Natural killer cell (primary cell): ENCODE results near the gene GCNA. TPM values are rescaled to one million over a fixed set of nuclear protein-coding genes. Genes with fewer than 3 reads are reported as not detected.

Source experiments
- ATAC-seq, 3 donors: fragments of 150-1000 bp in 2 of 3; fragments of 200-7000 bp in 1 of 3; cut with Tn5 transposase; 1 replicate in 1 of 3; 2 replicates in 2 of 3; pipeline ENCODE4 v1.10.0; 2021; ENCODE audit warnings: mild to moderate bottlenecking in 2 of 3, moderate library complexity in 2 of 3
- DNase-seq, 2 donors: peaks; one replicate each; pipeline versions ENCODE4 v3.0.0 to v3.0.0-alpha.2; 2013 to 2021; ENCODE audit warnings: mixed read lengths in 1 of 2
- H3K27ac ChIP-seq: one replicate; pipeline ENCODE4 v1.5.1; 2013; ENCODE audit warnings: mild to moderate bottlenecking, low read length
- H3K27me3 ChIP-seq: one replicate; pipeline ENCODE4 v1.6.1; 2013; ENCODE audit warnings: low read length; ENCODE audit not compliant: control insufficient read depth, insufficient read depth
- H3K36me3 ChIP-seq: one replicate; pipeline ENCODE4 v1.6.1; 2013; ENCODE audit warnings: low read length; ENCODE audit not compliant: control insufficient read depth, insufficient read depth
- H3K4me1 ChIP-seq: one replicate; pipeline ENCODE4 v1.6.1; 2013; ENCODE audit warnings: low read length; ENCODE audit not compliant: control insufficient read depth, insufficient read depth
- H3K4me3 ChIP-seq: one replicate; pipeline ENCODE4 v1.5.1; 2013; ENCODE audit warnings: low read length
- H3K9me3 ChIP-seq: one replicate; pipeline ENCODE4 v1.6.1; 2013; ENCODE audit warnings: low read length; ENCODE audit not compliant: control insufficient read depth, insufficient read depth
- H3K27ac Mint-ChIP-seq, 2 donors: one replicate each; pipeline ENCODE4 v1.8.0; 2022; ENCODE audit warnings: mild to moderate bottlenecking in 2 of 2, mixed read lengths in 2 of 2, moderate library complexity in 1 of 2
- H3K27me3 Mint-ChIP-seq, 2 donors: one replicate each; pipeline ENCODE4 v1.8.0; 2022; ENCODE audit warnings: low read depth in 2 of 2, mixed read lengths in 2 of 2
- H3K36me3 Mint-ChIP-seq: one replicate; pipeline ENCODE4 v1.8.0; 2022; ENCODE audit warnings: mixed read lengths
- H3K4me1 Mint-ChIP-seq, 2 donors: one replicate each; pipeline ENCODE4 v1.8.0; 2022; ENCODE audit warnings: mixed read lengths in 2 of 2
- H3K4me3 Mint-ChIP-seq: one replicate; pipeline ENCODE4 v1.8.0; 2022; ENCODE audit warnings: mild to moderate bottlenecking, moderate library complexity, mixed read lengths
- H3K9me3 Mint-ChIP-seq, 2 donors: one replicate each; pipeline ENCODE4 v1.8.0; 2022; ENCODE audit warnings: mixed read lengths in 2 of 2
- WGBS: methylation state at CpG from one replicate; pipeline ENCODE4 v1.1.7; 2013; ENCODE audit warnings: missing lambda C conversion rate; ENCODE audit not compliant: insufficient coverage; 5-methylcytosine and 5-hydroxymethylcytosine counted together
- intact Hi-C: fragments of 100-400 bp; cut with micrococcal nuclease; formaldehyde crosslinking; loops from one replicate; pipeline ENCODE4 v1.14.2; 2022
- total RNA-seq, 4 donors: library from RNA; stranded (reverse); fragments of 120-200 nt in 1 of 4; gene quantifications; one replicate each; pipeline versions ENCODE4 v1.2.3 to v1.2.4, GENCODE V29; 2013 to 2022
- TF ChIP-seq, protein P1 (sequence below): fragments of 200-600 bp; IDR thresholded peaks from one replicate; pipeline ENCODE4 v1.8.0; 2022; ENCODE audit warnings: antibody characterized with exemption

The GCNA gene
- total RNA-seq, 3 donors from 2014 or later (not counting 1 experiment from before 2014, with no cell fraction given): 3.6 to 4.5 (median 3.7) TPM

DNA sequence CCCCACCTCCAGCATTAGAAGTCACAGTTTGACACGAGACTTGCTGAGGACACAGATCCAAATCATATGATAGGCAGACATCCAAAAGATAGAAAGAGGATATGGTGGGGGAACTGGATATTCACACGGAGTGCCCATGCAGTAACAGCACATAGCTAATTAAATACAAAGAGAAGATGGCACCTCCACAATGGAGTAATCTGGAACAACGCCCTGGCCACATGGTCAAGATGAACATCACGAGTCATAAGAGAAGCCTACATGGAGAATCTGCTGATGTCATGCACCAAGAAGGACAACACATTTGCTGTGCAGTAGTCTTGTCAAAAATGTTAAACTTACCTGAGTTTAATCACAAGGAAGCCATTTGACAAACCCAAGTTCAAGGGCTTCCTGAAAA, 79.0 kb downstream of the GCNA start:
- Mint-ChIP-seq H3K4me1 (peaks cover 10 to 13% of the 10 kb centered on the region in 2 donors), H3K9me3 (no peaks in the 10 kb centered on the region), H3K36me3 (no peaks in the 10 kb centered on the region), H3K27ac (no peak overlapping the region), H3K4me3 (no peak overlapping the region), H3K27me3 (peaks cover 0 to 10% of the 10 kb centered on the region in 2 donors)
- Histone ChIP-seq H3K9me3 (no peaks in the 10 kb centered on the region), H3K27ac (no peak overlapping the region), H3K27me3 (no peaks in the 10 kb centered on the region), H3K4me3 (no peak overlapping the region), H3K4me1 (peaks cover 14% of the 10 kb centered on the region), H3K36me3 (no peaks in the 10 kb centered on the region)
- intact Hi-C loops: no loop called here
- no peak for ATAC-seq
- TF ChIP-seq, protein P1, sequence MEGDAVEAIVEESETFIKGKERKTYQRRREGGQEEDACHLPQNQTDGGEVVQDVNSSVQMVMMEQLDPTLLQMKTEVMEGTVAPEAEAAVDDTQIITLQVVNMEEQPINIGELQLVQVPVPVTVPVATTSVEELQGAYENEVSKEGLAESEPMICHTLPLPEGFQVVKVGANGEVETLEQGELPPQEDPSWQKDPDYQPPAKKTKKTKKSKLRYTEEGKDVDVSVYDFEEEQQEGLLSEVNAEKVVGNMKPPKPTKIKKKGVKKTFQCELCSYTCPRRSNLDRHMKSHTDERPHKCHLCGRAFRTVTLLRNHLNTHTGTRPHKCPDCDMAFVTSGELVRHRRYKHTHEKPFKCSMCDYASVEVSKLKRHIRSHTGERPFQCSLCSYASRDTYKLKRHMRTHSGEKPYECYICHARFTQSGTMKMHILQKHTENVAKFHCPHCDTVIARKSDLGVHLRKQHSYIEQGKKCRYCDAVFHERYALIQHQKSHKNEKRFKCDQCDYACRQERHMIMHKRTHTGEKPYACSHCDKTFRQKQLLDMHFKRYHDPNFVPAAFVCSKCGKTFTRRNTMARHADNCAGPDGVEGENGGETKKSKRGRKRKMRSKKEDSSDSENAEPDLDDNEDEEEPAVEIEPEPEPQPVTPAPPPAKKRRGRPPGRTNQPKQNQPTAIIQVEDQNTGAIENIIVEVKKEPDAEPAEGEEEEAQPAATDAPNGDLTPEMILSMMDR: no peak
- DNase-seq: no peak
- WGBS: 93% methylated on average over 4 of the region's 4 CpGs

DNA sequence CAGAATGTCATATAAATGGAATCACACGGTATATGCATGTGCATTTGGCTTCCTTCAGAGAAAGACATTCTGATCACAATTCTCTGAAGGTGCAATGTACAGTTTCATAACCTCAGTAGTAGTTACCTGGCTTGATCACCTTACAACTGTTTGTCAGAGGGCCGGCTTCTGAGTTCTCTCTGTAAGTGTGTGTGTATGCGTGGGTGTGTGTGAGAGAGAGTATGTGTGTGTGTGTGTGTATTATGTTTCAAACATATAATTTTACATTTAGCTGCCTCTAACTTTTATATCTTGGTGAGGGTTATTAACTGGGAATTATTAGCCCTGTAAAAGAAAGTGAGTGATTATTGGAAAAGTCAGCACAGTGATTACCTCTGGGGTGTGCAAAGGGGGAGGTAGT, 81.1 kb downstream of the GCNA start:
- intact Hi-C loops: no loop called here
- no peaks in the 10 kb centered on the region for H3K36me3 ChIP-seq
- no peaks in the 10 kb centered on the region for H3K9me3 ChIP-seq
- Mint-ChIP-seq H3K4me3 (no peak overlapping the region), H3K4me1 (peaks cover 20 to 24% of the 10 kb centered on the region in 2 donors), H3K36me3 (no peaks in the 10 kb centered on the region), H3K27ac (no peak overlapping the region), H3K9me3 (no peaks in the 10 kb centered on the region), H3K27me3 (peaks cover 0 to 10% of the 10 kb centered on the region in 2 donors)
- 57% methylated on average over 1 of the region's 3 CpGs for WGBS
- DNase-seq (no peak), ATAC-seq (no peak)
- H3K4me1 ChIP-seq: peaks cover 30% of the 10 kb centered on the region
- H3K4me3 ChIP-seq: no peak overlapping the region
- no peaks in the 10 kb centered on the region for H3K27me3 ChIP-seq
- TF ChIP-seq, protein P1: no peak
- no peak overlapping the region for H3K27ac ChIP-seq

DNA sequence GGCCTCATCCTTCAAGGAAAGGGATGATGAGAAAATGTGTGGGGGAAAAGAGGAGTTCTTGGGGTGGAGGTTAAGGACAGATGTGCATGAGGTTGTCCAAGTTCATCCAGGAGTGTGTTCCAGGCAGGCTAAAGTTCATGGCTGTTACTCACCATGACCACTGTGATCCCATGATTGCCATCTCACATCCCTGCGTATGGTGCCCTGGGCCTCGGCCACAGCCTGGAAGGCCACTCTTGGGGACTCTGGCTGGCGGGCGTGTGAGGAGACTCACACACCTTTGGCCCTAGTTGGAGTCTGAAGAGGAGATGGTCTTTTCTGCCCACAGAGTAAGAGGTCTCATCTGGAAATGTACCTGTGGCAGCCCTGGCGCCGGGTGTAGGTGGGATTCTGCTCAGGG, 81.7 kb downstream of the GCNA start:
- WGBS: 96% methylated on average over 4 of the region's 6 CpGs
- Histone ChIP-seq H3K27ac (no peak overlapping the region), H3K27me3 (no peaks in the 10 kb centered on the region), H3K4me1 (peaks cover 30% of the 10 kb centered on the region), H3K9me3 (no peaks in the 10 kb centered on the region), H3K4me3 (no peak overlapping the region), H3K36me3 (no peaks in the 10 kb centered on the region)
- Mint-ChIP-seq H3K9me3 (no peaks in the 10 kb centered on the region), H3K4me3 (no peak overlapping the region), H3K27me3 (peaks cover 0 to 10% of the 10 kb centered on the region in 2 donors), H3K4me1 (peaks cover 20 to 24% of the 10 kb centered on the region in 2 donors), H3K36me3 (no peaks in the 10 kb centered on the region), H3K27ac (no peak overlapping the region)
- ATAC-seq (no peak), DNase-seq (no peak)
- TF ChIP-seq, protein P1: no peak
- intact Hi-C loops: no loop called here
